Prostate gland (tissue), 2 donors: ENCODE results near the gene CYP1A2.

ENCODE experiments used
- POLR2A ChIP-seq: fragments of 450-650 bp; IDR thresholded peaks from one replicate; pipeline ENCODE4 v1.6.1; 2016; ENCODE audit warnings: antibody characterized with exemption, mild to moderate bottlenecking
- POLR2AphosphoS5 ChIP-seq: sonication (generic); formaldehyde crosslinking; IDR thresholded peaks from one replicate; pipeline ENCODE4 v1.6.1; 2017; ENCODE audit warnings: antibody characterized with exemption
- TF ChIP-seq, protein P1 (sequence below), 4 experiments: fragments of 200-600 bp in 2 of 4; fragments of 450-650 bp in 2 of 4; sonication (generic) in 2 of 4; IDR thresholded peaks; 1 replicate in 3 of 4; 2 replicates in 1 of 4; pipeline ENCODE4 v1.5.1; 2016 to 2019; ENCODE audit warnings: antibody characterized with exemption in 4 of 4, mild to moderate bottlenecking in 2 of 4, moderate library complexity in 2 of 4

DNA sequence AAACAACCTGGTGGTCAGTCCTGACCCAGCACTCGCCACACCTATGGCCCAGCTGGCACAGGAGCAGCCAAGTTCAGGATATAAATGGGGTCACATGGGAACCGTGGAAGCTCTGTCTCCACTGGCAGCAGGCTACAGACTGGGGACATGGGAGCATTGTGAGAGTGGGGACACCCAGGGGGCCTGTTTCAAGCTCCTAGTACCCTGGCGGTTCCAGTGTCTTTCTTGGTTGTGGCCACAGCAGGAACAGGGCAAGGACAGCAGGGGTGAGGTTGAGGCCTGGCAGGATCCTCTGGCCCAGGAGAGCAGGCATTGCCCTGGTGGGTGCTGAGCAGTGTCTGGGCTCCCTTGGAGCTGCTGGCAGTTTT, 35.1 kb downstream of the CYP1A2 start:
- TF ChIP-seq POLR2A (no peak), POLR2AphosphoS5 (no peak)
- TF ChIP-seq, protein P1, sequence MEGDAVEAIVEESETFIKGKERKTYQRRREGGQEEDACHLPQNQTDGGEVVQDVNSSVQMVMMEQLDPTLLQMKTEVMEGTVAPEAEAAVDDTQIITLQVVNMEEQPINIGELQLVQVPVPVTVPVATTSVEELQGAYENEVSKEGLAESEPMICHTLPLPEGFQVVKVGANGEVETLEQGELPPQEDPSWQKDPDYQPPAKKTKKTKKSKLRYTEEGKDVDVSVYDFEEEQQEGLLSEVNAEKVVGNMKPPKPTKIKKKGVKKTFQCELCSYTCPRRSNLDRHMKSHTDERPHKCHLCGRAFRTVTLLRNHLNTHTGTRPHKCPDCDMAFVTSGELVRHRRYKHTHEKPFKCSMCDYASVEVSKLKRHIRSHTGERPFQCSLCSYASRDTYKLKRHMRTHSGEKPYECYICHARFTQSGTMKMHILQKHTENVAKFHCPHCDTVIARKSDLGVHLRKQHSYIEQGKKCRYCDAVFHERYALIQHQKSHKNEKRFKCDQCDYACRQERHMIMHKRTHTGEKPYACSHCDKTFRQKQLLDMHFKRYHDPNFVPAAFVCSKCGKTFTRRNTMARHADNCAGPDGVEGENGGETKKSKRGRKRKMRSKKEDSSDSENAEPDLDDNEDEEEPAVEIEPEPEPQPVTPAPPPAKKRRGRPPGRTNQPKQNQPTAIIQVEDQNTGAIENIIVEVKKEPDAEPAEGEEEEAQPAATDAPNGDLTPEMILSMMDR (IDR thresholded peaks at IDR 0.05) = peak in 1 of 4 experiments; percentile 8
